Mesenchymal stem cell (in vitro differentiated cells and primary cell): Measurements from ENCODE around the gene HEPHL1.

Experiments used
- DNase-seq: peaks from one replicate; pipeline ENCODE4 v3.0.0-alpha.2; 2013
- H2AFZ ChIP-seq: one replicate; pipeline ENCODE4 v1.6.1; 2013; ENCODE audit warnings: low read depth, mild to moderate bottlenecking, control low read depth, inconsistent platforms, low read length, moderate library complexity
- H2AK5ac ChIP-seq: 2 replicates; pipeline ENCODE4 v1.6.1; 2013; ENCODE audit warnings: low read length, moderate library complexity, mild to moderate bottlenecking, inconsistent platforms; ENCODE audit not compliant: severe bottlenecking
- H2BK120ac ChIP-seq: one replicate; pipeline ENCODE4 v1.6.1; 2013; ENCODE audit warnings: low read depth, mild to moderate bottlenecking, inconsistent platforms, low read length, moderate library complexity
- H2BK12ac ChIP-seq, 2 experiments: one replicate each; pipeline ENCODE4 v1.6.1; 2013; ENCODE audit warnings: inconsistent platforms in 2 of 2, low read length in 2 of 2, mild to moderate bottlenecking in 2 of 2, moderate library complexity in 2 of 2, control low read depth in 1 of 2
- H2BK15ac ChIP-seq: one replicate; pipeline ENCODE4 v1.6.1; 2013; ENCODE audit warnings: mild to moderate bottlenecking, low read depth, inconsistent platforms; ENCODE audit not compliant: poor library complexity, severe bottlenecking
- H2BK5ac ChIP-seq: 2 replicates; pipeline ENCODE4 v1.6.1; 2013; ENCODE audit warnings: low read depth, mild to moderate bottlenecking, low read length, control low read depth, inconsistent platforms; ENCODE audit not compliant: poor library complexity, severe bottlenecking
- H3K14ac ChIP-seq, 2 experiments: one replicate each; pipeline ENCODE4 v1.6.1; 2013; ENCODE audit warnings: inconsistent platforms in 2 of 2, low read length in 2 of 2, control low read depth in 1 of 2, mild to moderate bottlenecking in 1 of 2, moderate library complexity in 1 of 2
- H3K18ac ChIP-seq, 2 experiments: one replicate each; pipeline ENCODE4 v1.6.1; 2013; ENCODE audit warnings: inconsistent platforms in 2 of 2, low read length in 2 of 2, control low read depth in 1 of 2, low read depth in 1 of 2, mild to moderate bottlenecking in 1 of 2
- H3K23ac ChIP-seq, 2 experiments: one replicate each; pipeline ENCODE4 v1.6.1; 2013; ENCODE audit warnings: inconsistent platforms in 2 of 2, low read length in 2 of 2, mild to moderate bottlenecking in 2 of 2, moderate library complexity in 2 of 2, control low read depth in 1 of 2
- H3K27ac ChIP-seq: 2 replicates; pipeline ENCODE4 v1.5.1; 2013; ENCODE audit warnings: mild to moderate bottlenecking, moderate library complexity, low read length, control low read depth, inconsistent platforms; ENCODE audit not compliant: poor library complexity, severe bottlenecking
- H3K27me3 ChIP-seq, 2 experiments: 2 replicates each; pipeline versions ENCODE4 v1.6.1 to v1.7.0; 2013; ENCODE audit warnings: low read length in 2 of 2, mild to moderate bottlenecking in 2 of 2, moderate library complexity in 2 of 2, control low read depth in 1 of 2, inconsistent platforms in 1 of 2; ENCODE audit not compliant: control insufficient read depth in 1 of 2, insufficient read depth in 1 of 2
- H3K36me3 ChIP-seq, 2 experiments: 2 replicates each; pipeline versions ENCODE4 v1.6.1 to v1.7.0; 2013; ENCODE audit warnings: low read length in 2 of 2, control low read depth in 1 of 2, inconsistent platforms in 1 of 2, low read depth in 1 of 2, mild to moderate bottlenecking in 1 of 2; ENCODE audit not compliant: insufficient read depth in 2 of 2, control insufficient read depth in 1 of 2
- H3K4ac ChIP-seq, 2 experiments: one replicate each; pipeline ENCODE4 v1.6.1; 2013; ENCODE audit warnings: inconsistent platforms in 2 of 2, low read length in 2 of 2, mild to moderate bottlenecking in 2 of 2, moderate library complexity in 2 of 2, control low read depth in 1 of 2, low read depth in 1 of 2
- H3K4me1 ChIP-seq: 2 replicates; pipeline ENCODE4 v1.6.1; 2013; ENCODE audit warnings: low read depth, low read length, control low read depth; ENCODE audit not compliant: control insufficient read depth, insufficient read depth
- H3K4me2 ChIP-seq: 2 replicates; pipeline ENCODE4 v1.6.1; 2013; ENCODE audit warnings: low read length, mild to moderate bottlenecking, inconsistent platforms; ENCODE audit not compliant: poor library complexity, severe bottlenecking
- H3K4me3 ChIP-seq, 2 experiments: 2 replicates each; pipeline versions ENCODE4 v1.5.1 to v1.7.0; 2013; ENCODE audit warnings: low read length in 2 of 2, mild to moderate bottlenecking in 2 of 2, control low read depth in 1 of 2, low read depth in 1 of 2; ENCODE audit not compliant: insufficient read depth in 1 of 2
- H3K79me1 ChIP-seq: replicated peaks from 2 replicates; pipeline ENCODE4 v1.6.1; 2013; ENCODE audit warnings: mild to moderate bottlenecking, control low read depth, low read length, inconsistent platforms; ENCODE audit not compliant: poor library complexity, severe bottlenecking
- H3K9ac ChIP-seq: 2 replicates; pipeline ENCODE4 v1.7.0; 2013; ENCODE audit warnings: mild to moderate bottlenecking, low read length, moderate library complexity
- H3K9me3 ChIP-seq: 2 replicates; pipeline ENCODE4 v1.7.0; 2013; ENCODE audit warnings: mild to moderate bottlenecking, low read length; ENCODE audit not compliant: control insufficient read depth
- H4K8ac ChIP-seq: one replicate; pipeline ENCODE4 v1.6.1; 2013; ENCODE audit warnings: inconsistent platforms, mild to moderate bottlenecking, low read length, moderate library complexity
- H4K91ac ChIP-seq: one replicate; pipeline ENCODE4 v1.6.1; 2013; ENCODE audit warnings: mild to moderate bottlenecking, low read length, inconsistent platforms
- WGBS: methylation state at CpG from one replicate; pipeline ENCODE4 v1.1.7; 2013; ENCODE audit warnings: mixed read lengths; 5-methylcytosine and 5-hydroxymethylcytosine counted together

HEPHL1 gene

DNA sequence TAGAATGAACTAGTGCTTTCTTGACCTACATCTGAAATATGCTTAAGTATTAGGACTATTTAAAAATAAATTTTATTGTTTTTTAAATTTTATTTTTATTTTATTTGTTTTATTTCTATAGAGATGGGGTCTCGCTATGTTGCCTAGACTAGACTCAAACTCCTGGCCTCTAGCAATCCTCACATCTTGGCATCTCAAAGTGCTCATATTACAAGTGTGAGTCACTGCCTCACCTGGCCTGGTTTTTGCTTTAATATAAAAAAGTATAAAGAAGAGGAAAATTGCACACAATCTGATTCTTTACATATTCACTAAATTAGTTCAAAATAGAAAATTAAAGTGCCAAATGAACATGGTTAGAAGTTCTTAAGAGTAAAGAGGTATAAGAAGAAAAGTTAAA lies 37.5 kb downstream of the HEPHL1 start:
- no peaks in the 10 kb centered on the region for H3K36me3 ChIP-seq

DNA sequence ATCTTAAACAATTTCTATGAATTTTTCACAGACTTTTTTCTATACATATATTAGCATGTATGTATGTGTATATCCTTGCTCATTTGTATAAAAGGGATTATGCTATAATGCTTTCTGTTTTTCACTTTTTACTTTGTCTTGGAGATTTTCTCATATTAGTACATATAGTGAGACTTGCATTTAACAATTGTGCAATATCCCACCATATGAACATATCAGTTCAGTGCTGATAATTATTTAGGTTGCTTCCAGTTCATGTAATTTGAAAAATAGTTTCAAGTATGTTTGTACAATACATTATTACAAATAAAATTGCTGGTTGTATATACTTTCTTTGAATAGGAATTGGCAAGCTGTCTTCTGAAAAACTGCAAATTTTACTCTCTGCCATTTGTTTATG lies 37.9 kb downstream of the HEPHL1 start:
- Histone ChIP-seq H3K27ac (no peak overlapping the region), H2AFZ (no peak overlapping the region), H3K9ac (no peak overlapping the region), H3K4me2 (no peak overlapping the region), H3K36me3 (no peaks in the 10 kb centered on the region), H4K91ac (no peak overlapping the region), H3K4ac (no peak overlapping the region), H2BK12ac (no peak overlapping the region), H3K4me3 (no peak overlapping the region), H3K4me1 (no peaks in the 10 kb centered on the region), H2BK5ac (no peak overlapping the region), H3K18ac (no peak overlapping the region), H3K27me3 (no peaks in the 10 kb centered on the region), H3K23ac (no peak overlapping the region), H3K14ac (no peak overlapping the region), H2BK15ac (no peak overlapping the region), H2AK5ac (no peak overlapping the region), H3K79me1 (no peaks in the 10 kb centered on the region), H3K9me3 (peaks cover 3% of the 10 kb centered on the region), H4K8ac (no peak overlapping the region), H2BK120ac (no peak overlapping the region)
- no peak for DNase-seq

More for the DNA sequence above, 37.5 kb downstream of the HEPHL1 start:
- H3K4me2 ChIP-seq, result no peak overlapping the region
- H2AFZ ChIP-seq, result no peak overlapping the region
- 80% methylated on average over 1 of the region's 1 CpG for WGBS
- no peak overlapping the region for H2BK15ac ChIP-seq
- DNase-seq, result no peak
- H3K79me1 ChIP-seq, result no peaks in the 10 kb centered on the region
- no peak overlapping the region for H3K4ac ChIP-seq
- H2BK120ac ChIP-seq, result no peak overlapping the region
- H3K9me3 ChIP-seq, result peaks cover 3% of the 10 kb centered on the region
- H2BK12ac ChIP-seq, result no peak overlapping the region
- H3K27ac ChIP-seq, result no peak overlapping the region
- no peak overlapping the region for H3K14ac ChIP-seq
- no peak overlapping the region for H3K23ac ChIP-seq
- H3K4me3 ChIP-seq, result no peak overlapping the region
- H3K4me1 ChIP-seq, result no peaks in the 10 kb centered on the region
- H3K9ac ChIP-seq, result no peak overlapping the region
- no peaks in the 10 kb centered on the region for H3K27me3 ChIP-seq
- no peak overlapping the region for H3K18ac ChIP-seq
- no peak overlapping the region for H2AK5ac ChIP-seq
- no peak overlapping the region for H4K91ac ChIP-seq
- H2BK5ac ChIP-seq, result no peak overlapping the region
- no peak overlapping the region for H4K8ac ChIP-seq

DNA sequence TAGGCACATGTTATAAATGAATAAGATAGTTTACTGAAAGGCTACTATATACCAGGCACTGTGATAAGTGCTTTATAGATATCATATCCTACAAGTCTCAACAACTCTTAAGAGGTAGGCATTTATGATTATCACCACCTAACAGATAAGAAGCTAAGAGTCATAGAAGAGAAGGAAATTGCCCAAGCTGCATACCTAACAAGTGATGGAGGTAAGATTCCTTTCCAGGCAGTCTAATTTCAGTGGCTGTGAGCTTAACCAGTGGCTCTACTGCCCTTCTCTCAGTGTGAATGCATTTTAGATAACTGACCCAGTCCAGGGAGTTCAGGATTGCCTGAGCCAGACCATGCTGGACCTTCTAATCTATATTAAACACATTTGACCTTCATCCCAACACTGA lies 39.2 kb downstream of the HEPHL1 start:
- H3K18ac ChIP-seq, result no peak overlapping the region
- H2BK5ac ChIP-seq, result no peak overlapping the region
- H3K4me3 ChIP-seq, result no peak overlapping the region

DNA sequence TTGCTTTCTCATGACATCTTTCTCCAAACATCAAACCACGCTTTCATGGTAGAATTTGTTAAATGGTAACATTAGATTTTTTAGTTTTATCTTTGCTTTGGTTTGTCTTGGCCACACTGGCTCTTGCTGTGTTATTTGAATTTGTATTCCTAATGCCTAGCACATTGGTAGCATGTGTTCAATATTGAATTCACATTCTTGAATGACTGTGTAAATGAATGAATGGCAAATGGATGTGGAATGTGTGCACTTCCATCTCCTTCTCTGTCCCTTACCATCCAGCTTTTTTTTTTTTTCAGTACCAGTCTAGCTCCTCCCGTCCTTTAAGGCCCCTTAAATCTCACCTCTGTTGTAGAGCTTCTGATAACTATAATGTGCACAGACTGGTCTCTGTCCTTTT lies 41.2 kb downstream of the HEPHL1 start:
- no peak for DNase-seq
- no peak overlapping the region for H2AK5ac ChIP-seq
- H2BK15ac ChIP-seq, result no peak overlapping the region
- H3K4me3 ChIP-seq, result no peak overlapping the region
- H3K9me3 ChIP-seq, result no peaks in the 10 kb centered on the region
- H2BK120ac ChIP-seq, result no peak overlapping the region
- H3K27ac ChIP-seq, result no peak overlapping the region
- no peak overlapping the region for H3K23ac ChIP-seq
- H3K18ac ChIP-seq, result no peak overlapping the region
- no peaks in the 10 kb centered on the region for H3K27me3 ChIP-seq
- no peaks in the 10 kb centered on the region for H3K36me3 ChIP-seq
- no peak overlapping the region for H3K14ac ChIP-seq
- H2AFZ ChIP-seq, result no peak overlapping the region
- no peak overlapping the region for H3K4me2 ChIP-seq
- H4K8ac ChIP-seq, result no peak overlapping the region
- no peak overlapping the region for H4K91ac ChIP-seq
- WGBS, result no CpG with 5 or more reads among the region's 2 CpGs
- peaks cover 2% of the 10 kb centered on the region for H3K4me1 ChIP-seq
- H3K79me1 ChIP-seq, result no peaks in the 10 kb centered on the region
- no peak overlapping the region for H2BK5ac ChIP-seq
- no peak overlapping the region for H3K4ac ChIP-seq
- no peak overlapping the region for H2BK12ac ChIP-seq
- no peak overlapping the region for H3K9ac ChIP-seq

More for the DNA sequence above, 39.2 kb downstream of the HEPHL1 start:
- Histone ChIP-seq H2AK5ac (no peak overlapping the region), H2BK120ac (no peak overlapping the region), H3K27me3 (no peaks in the 10 kb centered on the region), H3K4me2 (no peak overlapping the region), H4K8ac (no peak overlapping the region), H3K27ac (no peak overlapping the region), H2BK15ac (no peak overlapping the region), H3K36me3 (no peaks in the 10 kb centered on the region), H3K79me1 (no peaks in the 10 kb centered on the region), H2AFZ (no peak overlapping the region), H3K14ac (no peak overlapping the region), H3K4ac (no peak overlapping the region), H3K23ac (no peak overlapping the region), H3K9ac (no peak overlapping the region), H3K9me3 (peaks cover 3% of the 10 kb centered on the region), H2BK12ac (no peak overlapping the region), H3K4me1 (no peaks in the 10 kb centered on the region), H4K91ac (no peak overlapping the region)
- DNase-seq, result no peak
